Kidney (tissue), 14 donors: Measurements from ENCODE around the gene NCAPD2. TPM values are rescaled to one million over a fixed set of nuclear protein-coding genes. Genes with fewer than 3 reads are reported as not detected.

Source experiments
- DNase-seq, 5 donors: peaks; one replicate each; pipeline ENCODE4 v3.0.0-alpha.2; 2013 to 2020
- FAIRE-seq: peaks from 2 replicates; lab custom pipeline; 2012; peaks lifted over from hg19 to GRCh38; lab: Jason Lieb, UNC
- H3K27ac ChIP-seq, 2 donors: one replicate each; pipeline ENCODE4 v1.7.0; 2013; ENCODE audit warnings: low read depth in 2 of 2, low read length in 2 of 2, inconsistent platforms in 1 of 2
- H3K27me3 ChIP-seq: one replicate; pipeline ENCODE4 v1.7.1; 2013; ENCODE audit warnings: low read length, inconsistent platforms; ENCODE audit not compliant: control insufficient read depth, insufficient read depth
- H3K36me3 ChIP-seq, 3 donors: one replicate each; pipeline versions ENCODE4 v1.7.0 to v1.7.1; 2013; ENCODE audit warnings: low read length in 3 of 3, control low read depth in 1 of 3, inconsistent platforms in 1 of 3; ENCODE audit not compliant: insufficient read depth in 3 of 3, control insufficient read depth in 2 of 3
- H3K4me1 ChIP-seq, 3 donors: one replicate each; pipeline versions ENCODE4 v1.7.0 to v1.7.1; 2013; ENCODE audit warnings: low read length in 3 of 3, inconsistent platforms in 1 of 3, low read depth in 1 of 3; ENCODE audit not compliant: control insufficient read depth in 2 of 3, insufficient read depth in 2 of 3
- H3K4me3 ChIP-seq, 3 donors: one replicate each; pipeline versions ENCODE4 v1.7.0 to v1.8.1; 2013; ENCODE audit warnings: low read length in 3 of 3, control low read depth in 1 of 3, inconsistent platforms in 1 of 3
- H3K9ac ChIP-seq, 3 donors: one replicate each; pipeline versions ENCODE4 v1.7.0 to v1.7.1; 2013; ENCODE audit warnings: low read length in 3 of 3, control low read depth in 1 of 3, inconsistent platforms in 1 of 3
- H3K9me3 ChIP-seq, 3 donors: one replicate each; pipeline versions ENCODE4 v1.7.0 to v1.7.1; 2013; ENCODE audit warnings: low read length in 3 of 3, control low read depth in 1 of 3, inconsistent platforms in 1 of 3; ENCODE audit not compliant: control insufficient read depth in 2 of 3, insufficient read depth in 1 of 3
- CTCF ChIP-seq: IDR thresholded peaks from 3 replicates; pipeline ENCODE4 v1.5.1; 2012; ENCODE audit warnings: mild to moderate bottlenecking, moderate library complexity, borderline replicate concordance; ENCODE audit not compliant: insufficient read depth; ENCODE audit errors: extremely low read depth
- intact Hi-C: fragments of 100-400 bp; cut with DNase I; formaldehyde crosslinking; loops from one replicate; pipeline ENCODE4 v1.11.1; 2022
- polyA plus RNA-seq: library from polyadenylated mRNA; stranded (reverse); fragments of 350-450 nt; fragmentation: Illumina TruSeq; extraction: RNeasy Lipid Tissue Mini Kit (QIAGEN cat#74804); gene quantifications from one replicate; pipeline ENCODE4 v1.2.3, GENCODE V29; 2014; ENCODE audit warnings: low read depth, low replicate concordance; ENCODE audit not compliant: insufficient read depth
- total RNA-seq: library from RNA; stranded (reverse); fragmentation: NEBNext Ultra II Directional; extraction: Animal tissue kit (Norgen Biotek cat#: 25700); gene quantifications from one replicate; pipeline ENCODE4 v1.2.1, GENCODE V29; 2021
- donor health status: control.
- donor health status: control.
- donor health status: control.
- donor health status: control.
- donor health status: control.
- donor health status: DM: yes; HTN: yes; CAD: no.
- donor health status: Normal renal cell carcinoma (clear cell type).

NCAPD2 gene
- total and polyA plus RNA-seq, 2 donors from 2014 or later = 4.5 to 23.4 TPM

- Histone ChIP-seq H3K4me1 (peaks cover 0 to 3% (median 0%) of the 10 kb centered on the region in 3 donors), H3K9me3 (no peaks in the 10 kb centered on the region), H3K4me3 (no peak overlapping the region), H3K9ac (no peak overlapping the region), H3K36me3 (peaks cover 0 to 52% (median 36%) of the 10 kb centered on the region in 3 donors), H3K27ac (no peak overlapping the region), H3K27me3 (no peaks in the 10 kb centered on the region)
- intact Hi-C loops = loop anchor here (10.0 kb wide), 1 partner anchor 124 kb away; no protein-coding TSS in a partner anchor
- DNase-seq (no peak), FAIRE-seq (no peak)
- no peak for TF ChIP-seq CTCF
Observed at GRCh38 chr12:6458281-6459003, 35.5 kb upstream of the NCAPD2 start.

GRCh38 chr12:6459004-6459337, 34.9 kb upstream of the NCAPD2 start:
- intact Hi-C loops = loop anchor here (10.0 kb wide), 1 partner anchor 124 kb away; no protein-coding TSS in a partner anchor
- Histone ChIP-seq H3K4me3 (no peak overlapping the region), H3K27ac (no peak overlapping the region), H3K4me1 (peaks cover 0 to 2% (median 0%) of the 10 kb centered on the region in 3 donors), H3K27me3 (no peaks in the 10 kb centered on the region), H3K36me3 (peaks cover 0 to 54% (median 36%) of the 10 kb centered on the region in 3 donors), H3K9ac (no peak overlapping the region), H3K9me3 (no peaks in the 10 kb centered on the region)
- FAIRE-seq = no peak
- no peak for DNase-seq
- no peak for TF ChIP-seq CTCF

GRCh38 chr12:6460751-6461371, 33.0 kb upstream of the NCAPD2 start:
- H3K4me1 ChIP-seq = peaks cover 0 to 2% (median 0%) of the 10 kb centered on the region in 3 donors
- H3K9me3 ChIP-seq = no peaks in the 10 kb centered on the region
- no peak overlapping the region for H3K4me3 ChIP-seq
- H3K27me3 ChIP-seq = no peaks in the 10 kb centered on the region
- no peak for DNase-seq
- TF ChIP-seq CTCF = no peak
- no peak overlapping the region for H3K9ac ChIP-seq
- intact Hi-C loops = loop anchor here (10.0 kb wide), 1 partner anchor 46 kb away; no protein-coding TSS in a partner anchor
- H3K36me3 ChIP-seq = peaks cover 2 to 53% (median 28%) of the 10 kb centered on the region in 3 donors
- no peak for FAIRE-seq
- H3K27ac ChIP-seq = no peak overlapping the region
